NOMO-1 treated with dmso at 0.1 percent for 144 hours (cell line): ENCODE data around the gene NCAM1.

Source experiments
- DNase-seq: peaks from one replicate; lab custom pipeline; 2025; ENCODE audit not compliant: unreplicated experiment; lab: John Stamatoyannopoulos, UW

NCAM1 gene

DNA sequence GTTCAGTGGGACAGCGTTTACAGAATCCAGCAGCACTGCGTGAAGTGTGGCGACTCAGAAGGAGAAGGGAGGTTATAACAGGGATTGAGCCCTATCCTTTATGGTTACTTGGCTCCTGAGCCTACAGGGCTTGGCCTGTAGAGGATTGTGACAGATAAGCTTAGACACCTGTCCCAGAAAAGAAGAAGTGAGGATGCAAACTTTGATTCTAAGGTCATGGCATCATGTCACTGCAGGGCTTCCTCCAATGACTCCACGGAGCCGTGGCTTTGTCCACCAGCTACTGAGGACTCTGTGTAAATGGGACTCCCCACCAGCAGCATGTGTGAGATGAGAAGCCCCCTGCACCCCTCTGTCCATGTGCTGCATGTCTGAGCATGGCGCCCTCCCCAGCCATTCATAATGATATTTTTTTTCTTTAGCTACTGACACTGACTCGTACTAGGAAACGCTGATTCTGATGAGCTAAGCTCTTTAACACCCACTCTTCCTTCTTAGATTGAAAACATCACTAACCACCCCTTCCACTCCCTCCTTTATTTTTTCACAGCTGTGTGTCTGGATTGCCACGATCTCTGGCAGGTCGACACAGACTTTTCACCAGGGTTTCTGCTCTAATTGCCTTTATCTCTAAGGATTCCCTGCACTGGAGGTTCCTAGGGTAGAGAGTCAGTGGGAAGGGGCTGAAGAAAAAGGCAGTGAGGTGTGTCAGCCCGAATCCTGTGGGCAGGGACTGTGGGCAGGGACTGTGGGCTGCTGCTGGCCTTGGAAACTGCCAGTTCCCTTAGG lies 287.7 kb downstream of the NCAM1 start:
- DNase-seq = no peak

DNA sequence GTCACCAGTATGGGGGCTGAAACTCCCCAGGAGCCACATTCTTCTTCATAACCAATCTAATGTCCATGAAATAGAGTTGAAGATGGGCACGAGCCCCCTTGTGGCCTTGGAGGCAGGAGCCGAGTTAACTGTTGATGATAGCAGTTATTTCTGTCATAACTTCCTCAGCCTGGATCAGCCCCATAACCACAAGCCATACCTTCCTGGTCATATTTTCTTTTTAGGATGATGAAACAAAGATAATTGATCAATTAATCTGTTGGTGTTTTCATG lies 288.2 kb downstream of the NCAM1 start:
- DNase-seq = peak; percentile 81

DNA sequence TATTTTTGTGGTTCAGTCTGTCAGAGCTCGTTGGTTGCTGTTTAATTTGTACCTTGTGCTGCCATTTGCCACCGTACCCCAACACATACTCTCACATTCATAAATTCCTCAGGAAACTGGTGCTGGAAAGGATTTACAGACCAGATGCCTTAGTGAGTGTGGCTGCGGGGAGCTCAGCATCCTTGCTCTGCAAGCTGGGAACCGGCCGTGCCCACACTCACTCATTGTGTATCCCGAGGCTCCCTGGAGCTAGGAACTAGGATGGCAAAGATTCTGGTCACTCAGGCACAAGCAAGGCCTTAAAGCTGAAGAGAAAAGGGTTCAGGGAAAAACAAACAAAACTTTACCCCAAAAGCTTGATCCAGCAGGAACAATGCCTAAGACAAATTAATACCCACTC lies 288.6 kb downstream of the NCAM1 start:
- DNase-seq = no peak

DNA sequence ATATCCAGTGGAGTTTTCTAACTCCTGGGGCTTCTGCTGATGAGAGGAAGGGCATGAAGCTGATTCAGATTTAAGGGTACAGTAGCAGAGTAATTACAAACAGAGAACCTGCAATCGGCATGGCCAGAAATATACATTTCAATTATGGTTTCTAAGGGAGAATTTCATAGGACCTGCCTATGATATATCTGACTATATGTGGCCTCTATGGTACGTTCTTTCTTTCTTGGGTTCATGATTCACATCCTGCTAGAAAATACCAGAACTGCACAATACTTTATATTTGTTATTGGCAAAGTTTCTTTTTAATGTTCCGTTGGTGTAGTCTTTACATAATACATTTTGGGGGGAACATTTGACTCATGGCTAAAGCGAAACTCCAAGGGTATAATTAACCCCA lies 290.1 kb downstream of the NCAM1 start:
- DNase-seq = no peak

DNA sequence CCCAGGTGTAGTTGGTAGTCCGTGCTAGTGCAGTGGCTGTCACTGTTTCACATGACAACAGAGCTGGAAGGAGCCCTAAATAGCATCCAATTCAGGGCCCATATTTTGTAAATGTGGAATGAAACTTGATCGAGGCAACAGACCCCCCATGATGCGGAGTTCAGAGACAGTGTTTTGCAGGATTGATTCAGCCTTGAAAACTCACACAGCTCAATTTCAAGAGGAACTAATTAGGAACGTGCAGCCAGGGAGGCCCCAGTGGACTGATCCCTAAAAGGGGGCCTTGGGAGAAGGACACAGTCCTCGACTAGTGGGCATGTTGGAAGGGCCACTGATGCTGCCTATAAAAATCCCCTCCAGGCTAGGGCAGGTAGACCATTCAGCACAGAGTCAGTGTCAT lies 292.2 kb downstream of the NCAM1 start:
- no peak for DNase-seq

DNA sequence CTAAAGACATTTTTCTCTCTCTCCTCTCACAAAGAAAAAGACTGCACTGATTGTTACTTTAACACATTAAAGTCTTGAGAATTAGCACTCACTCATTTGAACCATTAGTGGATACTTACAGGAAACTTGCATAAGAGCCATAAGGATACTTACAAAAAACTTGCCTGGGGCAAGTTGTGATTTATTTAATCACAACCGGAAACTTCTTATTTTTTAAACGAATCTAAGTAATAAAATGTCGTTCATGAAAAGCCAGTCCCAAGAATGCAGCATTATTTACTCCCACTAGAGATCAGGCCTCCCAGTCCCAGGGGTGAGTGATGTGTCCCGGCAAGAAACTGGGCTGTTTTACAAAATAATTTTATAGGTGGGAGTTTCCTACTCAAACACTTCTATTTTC lies 293.9 kb downstream of the NCAM1 start:
- no peak for DNase-seq

DNA sequence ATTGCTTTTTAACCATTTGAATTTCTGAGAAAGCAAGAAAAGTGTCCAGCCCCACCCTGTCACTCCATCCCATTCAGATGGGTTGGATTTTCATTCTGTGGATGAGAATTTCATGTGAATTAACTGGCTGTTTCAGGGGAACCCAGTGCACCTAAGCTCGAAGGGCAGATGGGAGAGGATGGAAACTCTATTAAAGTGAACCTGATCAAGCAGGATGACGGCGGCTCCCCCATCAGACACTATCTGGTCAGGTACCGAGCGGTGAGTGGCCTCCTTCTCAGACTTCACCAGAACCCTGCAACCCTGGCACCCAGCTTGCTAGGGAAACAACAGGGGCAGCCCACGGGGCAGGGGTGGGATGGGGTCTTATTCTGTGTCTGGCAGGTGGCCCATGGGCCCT lies 294.5 kb downstream of the NCAM1 start:
- DNase-seq = no peak

DNA sequence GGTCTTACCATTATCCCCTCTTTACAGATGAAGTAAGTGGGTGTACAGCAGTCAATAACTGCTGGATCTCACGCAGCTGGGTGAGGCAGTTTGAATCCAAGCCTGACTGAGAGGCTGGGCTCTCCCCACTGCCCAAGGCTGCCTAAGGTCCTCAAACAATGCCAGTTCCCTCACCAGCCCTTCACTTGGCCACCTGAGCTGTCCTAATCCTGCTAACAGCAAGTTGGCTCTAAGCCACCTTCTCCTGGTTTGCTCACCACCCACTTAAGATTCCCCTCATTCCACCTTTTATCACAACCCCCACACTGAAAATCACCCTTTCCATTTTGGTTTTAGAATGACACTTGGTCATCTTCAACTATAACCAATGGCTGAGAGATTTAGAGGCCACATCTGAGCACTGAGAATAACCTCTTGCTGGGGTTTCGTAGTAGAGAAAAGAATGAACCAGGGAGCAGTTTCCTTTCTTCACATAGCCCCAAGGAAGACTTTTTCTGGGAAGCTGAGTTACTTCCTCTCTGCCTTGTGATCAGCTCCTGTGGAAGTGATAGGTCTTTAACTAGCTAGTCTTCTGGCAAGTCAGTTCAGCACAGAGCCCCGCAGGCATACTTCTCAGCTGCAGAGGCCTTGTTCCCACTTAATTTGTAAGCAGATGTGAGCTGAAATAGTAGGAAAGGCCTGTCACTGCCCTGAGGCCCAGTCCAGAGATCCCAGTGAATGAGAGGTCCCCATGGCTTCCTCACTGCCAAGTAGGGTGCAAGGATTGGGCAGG lies 295.4 kb downstream of the NCAM1 start:
- no peak for DNase-seq

DNA sequence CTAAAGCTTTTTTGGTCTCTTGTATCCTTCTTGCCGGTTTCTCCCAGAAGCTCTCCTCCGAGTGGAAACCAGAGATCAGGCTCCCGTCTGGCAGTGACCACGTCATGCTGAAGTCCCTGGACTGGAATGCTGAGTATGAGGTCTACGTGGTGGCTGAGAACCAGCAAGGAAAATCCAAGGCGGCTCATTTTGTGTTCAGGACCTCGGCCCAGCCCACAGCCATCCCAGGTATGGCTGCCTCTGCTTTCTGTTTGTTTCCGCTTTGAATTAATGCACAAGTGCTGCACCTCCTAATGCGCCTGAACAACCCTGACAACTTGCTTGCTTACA lies 298.8 kb downstream of the NCAM1 start:
- no peak for DNase-seq

DNA sequence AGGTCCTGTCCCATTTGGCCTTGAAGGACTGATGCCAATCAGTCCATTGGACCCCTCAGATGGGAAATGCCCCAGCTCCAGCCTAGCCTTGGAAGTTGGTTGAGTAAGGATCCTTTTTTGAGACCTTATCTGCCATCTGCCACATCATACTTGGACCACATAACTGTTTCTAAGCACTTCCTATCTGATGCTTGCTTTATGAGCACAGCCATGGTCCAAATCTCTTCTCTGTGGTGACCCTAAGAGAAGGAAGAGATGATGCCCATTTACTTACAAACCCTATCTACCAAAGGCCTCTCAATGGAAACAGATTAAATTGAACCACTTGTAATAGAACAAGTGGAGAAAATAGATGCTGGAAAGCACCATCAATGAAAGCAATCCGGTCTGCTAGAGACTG lies 299.3 kb downstream of the NCAM1 start:
- DNase-seq = no peak

DNA sequence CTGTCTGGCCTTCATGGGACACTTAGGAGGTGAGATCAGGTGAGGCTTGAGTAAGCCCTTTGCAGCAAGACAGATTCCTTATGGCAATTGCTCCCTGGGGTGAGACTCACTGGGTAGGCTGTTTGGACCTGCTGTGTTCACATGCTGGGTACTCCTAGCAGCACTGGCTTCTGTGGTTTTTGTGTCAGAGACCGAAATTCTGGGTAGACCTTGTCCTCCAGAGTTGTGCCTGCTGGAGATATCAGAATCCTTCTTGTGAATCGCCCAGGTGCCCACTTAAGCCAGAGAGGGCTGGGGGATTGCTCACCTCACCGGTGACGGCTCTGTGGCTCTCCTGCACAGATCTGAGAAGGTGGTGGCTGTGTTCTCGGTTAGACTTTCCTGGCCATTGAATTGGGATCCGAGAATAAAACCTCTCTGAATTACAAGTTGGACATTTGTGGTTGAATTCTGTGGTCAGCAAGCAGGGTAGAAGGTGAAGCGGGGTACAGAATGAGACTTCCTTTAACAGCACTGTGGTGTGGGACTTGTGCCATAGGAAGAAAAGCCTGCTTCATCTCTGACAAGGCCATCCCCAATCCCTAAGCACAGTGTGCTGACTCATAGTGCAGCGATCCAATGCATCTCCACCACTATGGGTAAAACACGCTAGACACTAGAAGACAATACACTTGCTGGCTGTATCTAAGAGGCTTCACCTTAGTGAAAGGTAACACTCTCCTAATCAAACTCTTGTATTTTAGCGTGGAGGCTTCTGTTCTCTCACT lies 300.7 kb downstream of the NCAM1 start:
- DNase-seq = no peak

DNA sequence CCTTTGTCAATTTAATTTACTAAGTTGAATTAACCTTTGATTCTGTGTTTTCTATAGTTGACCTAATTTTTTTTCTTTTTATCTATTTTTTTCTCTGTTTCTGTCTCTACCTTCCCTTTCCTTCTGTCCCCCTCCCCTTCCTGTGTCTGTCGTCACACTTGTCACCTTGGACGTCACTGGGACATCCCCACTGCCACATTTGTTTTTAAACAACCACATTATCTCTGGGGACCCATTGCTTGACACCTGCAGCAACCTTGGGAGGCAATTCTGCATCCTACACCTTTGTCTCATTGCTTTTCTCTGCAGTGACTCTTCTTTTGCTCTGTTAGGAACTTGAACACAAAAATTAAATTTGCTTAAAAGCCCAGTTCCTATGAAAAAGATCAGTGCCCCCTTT lies 301.4 kb downstream of the NCAM1 start:
- no peak for DNase-seq

DNA sequence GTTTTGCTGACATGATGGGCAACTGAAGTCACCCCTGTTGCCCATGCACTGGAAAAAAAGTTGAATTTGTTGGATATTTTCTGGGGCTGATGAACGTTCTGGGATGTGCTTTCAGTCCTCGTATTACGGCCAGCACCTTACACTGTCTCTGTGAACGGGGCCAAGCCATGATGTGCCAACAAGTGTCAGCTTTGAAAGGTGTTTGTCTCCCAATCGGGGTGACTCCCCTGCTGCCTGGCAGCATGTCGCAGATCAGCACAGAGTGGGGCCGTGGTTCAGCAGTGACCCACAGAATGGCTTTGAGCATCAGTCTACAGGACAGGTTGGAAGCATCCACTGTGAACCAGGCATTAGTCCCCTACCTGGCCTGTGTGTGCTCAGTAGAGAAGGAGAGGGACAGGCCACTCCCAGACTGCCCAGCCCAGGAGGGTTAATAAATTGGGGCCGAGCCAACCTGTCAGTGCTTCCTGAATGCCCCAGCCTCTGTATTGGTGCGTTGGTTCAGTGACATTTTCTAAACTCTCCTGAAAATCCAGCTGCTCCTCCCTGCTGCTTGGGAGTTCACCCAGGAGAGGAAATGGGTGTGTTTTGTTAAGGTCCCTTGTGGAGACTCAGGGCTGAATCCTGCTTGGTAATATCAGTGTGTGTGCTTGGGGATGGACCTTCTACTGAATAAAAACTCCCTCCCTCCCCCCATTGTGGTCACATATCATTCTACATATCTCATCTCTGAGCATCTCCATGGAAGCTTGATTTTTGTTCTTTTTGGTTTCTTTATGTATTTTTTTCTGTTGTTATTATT lies 302.4 kb downstream of the NCAM1 start:
- DNase-seq = no peak

DNA sequence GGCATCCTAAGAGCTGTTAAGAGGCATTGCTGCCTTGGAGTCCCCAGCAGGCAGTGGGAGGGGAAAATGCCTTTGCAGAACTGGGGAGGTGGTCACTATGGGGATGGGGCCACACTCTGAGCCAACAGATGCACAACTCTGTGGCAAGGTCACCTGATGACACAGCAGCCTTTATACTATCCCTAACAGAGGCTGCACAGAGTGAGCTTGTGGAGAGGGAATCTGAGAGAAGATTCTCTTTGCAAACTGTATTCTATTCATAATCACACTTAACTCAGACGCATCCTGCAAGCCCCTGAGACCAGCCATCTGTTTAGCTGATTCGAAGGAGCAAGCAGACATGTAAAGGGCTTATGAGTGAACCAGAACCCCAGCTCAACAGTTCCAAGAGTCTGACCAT lies 304.1 kb downstream of the NCAM1 start:
- DNase-seq = no peak

DNA sequence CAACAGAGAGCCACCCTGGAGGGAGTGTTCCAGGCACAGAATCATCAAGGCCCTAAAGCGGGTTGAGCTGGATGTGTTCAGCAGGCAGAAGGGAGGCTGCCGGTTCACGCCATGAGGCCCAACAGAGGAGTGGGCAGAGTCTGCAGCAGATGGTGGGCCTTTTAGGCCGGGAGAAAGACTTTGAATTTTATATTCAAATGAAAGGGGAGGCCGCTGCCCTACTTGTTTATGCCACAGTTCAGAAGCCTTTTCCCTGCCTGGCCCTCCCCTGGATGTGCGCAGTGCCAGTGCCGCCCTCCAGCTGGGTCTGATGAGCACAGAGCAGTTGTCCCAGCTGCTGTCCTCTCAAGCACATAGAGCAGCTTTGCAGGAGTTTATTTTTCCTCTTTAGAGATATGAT lies 306.3 kb downstream of the NCAM1 start:
- DNase-seq = no peak

DNA sequence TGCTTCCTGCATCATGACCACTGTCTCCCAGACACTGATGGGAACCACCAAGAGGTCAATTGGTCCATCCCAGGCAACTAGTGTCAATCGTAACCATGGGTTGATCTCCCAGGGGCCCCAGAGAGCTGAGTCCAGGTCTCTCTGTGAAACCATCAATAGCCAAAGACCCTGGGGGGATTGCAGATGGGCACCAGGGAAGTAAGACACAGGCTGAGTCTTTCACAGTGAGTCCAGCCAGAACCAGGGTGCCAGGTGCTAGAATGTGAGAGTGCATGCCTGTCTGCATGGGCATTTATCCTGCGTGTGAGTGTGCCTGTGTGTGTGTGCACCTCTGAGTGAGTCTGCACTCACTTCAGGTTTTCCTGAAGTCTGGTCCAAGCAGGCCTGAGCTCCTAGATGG lies 307.9 kb downstream of the NCAM1 start:
- DNase-seq = no peak

DNA sequence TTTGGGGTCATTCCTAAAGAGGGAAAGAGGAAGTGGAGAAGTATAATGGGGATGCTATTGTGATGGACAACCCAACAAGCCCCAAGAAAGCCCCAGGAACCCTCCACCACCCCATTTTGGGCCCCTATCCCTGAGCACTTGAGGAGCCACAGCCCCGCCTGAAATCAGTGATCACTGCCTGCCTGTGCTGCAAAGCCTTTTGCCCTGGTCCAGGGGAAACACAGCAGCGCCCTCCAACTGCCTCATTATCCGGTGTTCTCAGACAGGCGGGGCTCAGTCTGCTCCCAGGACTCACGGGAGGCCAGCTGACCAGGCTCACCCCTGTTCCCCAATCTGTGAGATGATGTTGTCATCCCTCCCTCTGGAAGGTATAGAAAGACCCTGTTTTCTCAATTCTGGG lies 308.4 kb downstream of the NCAM1 start:
- no peak for DNase-seq

DNA sequence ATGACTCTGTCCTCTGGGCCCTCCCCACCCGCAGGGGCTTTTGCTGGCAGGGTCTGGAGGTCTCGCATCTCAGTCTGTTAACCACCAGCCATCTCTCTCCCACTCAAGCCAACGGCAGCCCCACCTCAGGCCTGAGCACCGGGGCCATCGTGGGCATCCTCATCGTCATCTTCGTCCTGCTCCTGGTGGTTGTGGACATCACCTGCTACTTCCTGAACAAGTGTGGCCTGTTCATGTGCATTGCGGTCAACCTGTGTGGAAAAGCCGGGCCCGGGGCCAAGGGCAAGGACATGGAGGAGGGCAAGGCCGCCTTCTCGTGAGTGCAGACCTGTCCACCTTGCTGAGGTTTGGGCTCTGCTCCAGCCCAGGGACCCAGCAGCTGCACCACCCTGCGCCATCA lies 308.9 kb downstream of the NCAM1 start:
- no peak for DNase-seq

DNA sequence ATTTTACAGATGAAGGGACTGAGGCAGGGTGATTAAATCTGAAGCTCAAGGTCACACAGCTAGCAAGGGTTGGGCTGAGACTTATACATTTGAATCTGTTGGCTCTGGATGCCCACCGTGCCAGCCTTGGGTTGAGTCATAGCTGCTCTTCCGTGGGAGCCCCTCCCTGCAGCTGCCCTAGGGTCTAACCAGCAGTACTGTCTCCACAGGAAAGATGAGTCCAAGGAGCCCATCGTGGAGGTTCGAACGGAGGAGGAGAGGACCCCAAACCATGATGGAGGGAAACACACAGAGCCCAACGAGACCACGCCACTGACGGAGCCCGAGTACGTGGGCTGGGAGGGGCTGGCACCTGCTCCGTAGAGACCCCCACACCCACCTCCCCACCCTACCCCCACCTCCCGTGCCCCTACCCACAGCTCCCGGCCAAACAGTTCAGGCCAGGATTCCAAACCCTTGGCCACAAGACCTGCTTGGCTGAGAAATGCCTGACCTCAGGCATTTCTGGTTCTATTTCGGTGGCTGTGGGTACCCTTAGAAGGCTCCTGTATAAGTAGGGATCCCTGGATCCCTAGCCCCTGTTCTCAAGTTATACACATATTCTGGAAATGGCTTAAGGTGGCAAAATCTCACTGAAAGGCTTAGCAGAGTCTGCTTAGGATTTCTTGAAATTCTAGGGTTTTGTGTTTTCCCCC lies 310.5 kb downstream of the NCAM1 start:
- DNase-seq = no peak

DNA sequence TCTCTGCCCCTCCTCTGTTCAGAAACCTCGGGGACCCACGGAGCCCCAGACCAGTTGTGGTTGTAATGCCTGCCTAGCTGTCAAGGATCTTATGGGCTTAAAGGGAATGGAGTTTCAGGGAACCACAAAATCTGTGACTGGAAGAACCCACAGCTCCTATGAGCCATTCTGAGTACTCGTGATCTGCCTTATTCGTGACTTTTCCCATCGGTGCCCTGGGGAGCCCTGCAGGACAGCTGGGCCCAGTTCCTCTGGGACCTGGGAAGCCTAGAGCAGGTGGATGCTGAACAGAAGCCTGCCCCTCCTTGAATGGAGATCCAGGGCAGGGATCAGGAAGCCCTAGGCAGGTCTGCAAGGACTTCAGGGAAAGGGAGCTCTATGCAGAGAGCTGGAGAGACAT lies 311.1 kb downstream of the NCAM1 start:
- no peak for DNase-seq
